Fibroblast of the aortic adventitia (primary cell): ENCODE results near the gene PTPRU. TPM values are rescaled to one million over a fixed set of nuclear protein-coding genes. Genes with fewer than 3 reads are reported as not detected.

Experiments used
- DNase-seq: peaks from one replicate; pipeline ENCODE4 v3.0.0-alpha.2; 2010; ENCODE audit warnings: low read depth
- H3K4me3 ChIP-seq: 2 replicates; pipeline ENCODE4 v1.5.1; 2011; ENCODE audit warnings: low read depth, mild to moderate bottlenecking, control low read depth, low read length, moderate library complexity
- total RNA-seq: library from RNA; depleted of rRNA; stranded (reverse); fragments of >200 nt; gene quantifications from 2 replicates; pipeline ENCODE4 v1.2.3, GENCODE V29; 2012; ENCODE audit warnings: low replicate concordance
- TF ChIP-seq, protein P1 (sequence below): IDR thresholded peaks from 2 replicates; pipeline ENCODE4 v1.5.1; 2011; ENCODE audit warnings: mild to moderate bottlenecking, low read length, control low read depth, inconsistent platforms; ENCODE audit not compliant: insufficient read depth

The PTPRU gene
- total RNA-seq, 1 donor, result 25.8 TPM

DNA sequence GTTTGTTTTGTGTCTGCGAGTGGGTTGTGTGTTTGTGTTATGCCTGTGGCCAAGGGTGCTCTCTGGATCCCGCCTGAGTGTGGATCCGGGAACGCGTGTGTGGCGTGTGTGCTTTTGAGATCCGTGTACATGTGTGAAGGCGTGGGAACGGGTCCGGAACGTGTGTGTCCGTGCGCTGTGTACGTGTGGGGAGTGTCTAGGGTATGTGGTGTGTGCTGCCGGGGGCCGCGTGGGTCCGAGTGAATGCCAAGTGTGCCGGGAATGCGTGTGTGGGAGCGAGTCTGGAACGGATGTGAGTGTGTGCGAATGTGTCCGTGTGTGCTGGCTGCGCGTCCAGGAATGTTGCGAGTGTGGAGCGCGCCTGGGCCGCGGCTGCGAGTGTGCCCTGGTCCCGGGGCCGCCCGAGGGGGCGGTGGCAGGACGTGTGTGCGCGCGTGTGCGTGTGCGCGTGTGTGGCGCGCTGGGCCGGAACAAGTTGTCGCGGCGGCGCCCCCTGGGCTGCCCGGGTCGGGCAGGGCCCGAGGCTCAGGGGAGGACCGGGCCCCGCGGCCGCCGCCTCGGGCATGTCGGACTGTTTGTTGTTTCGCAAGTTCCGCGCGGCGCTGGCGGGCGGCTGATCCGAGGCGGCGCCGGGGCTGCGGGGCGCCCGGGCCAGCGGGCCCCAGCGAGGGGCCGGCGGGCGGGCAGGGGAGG lies 953 bp downstream of the PTPRU start:
- TF ChIP-seq, protein P1, sequence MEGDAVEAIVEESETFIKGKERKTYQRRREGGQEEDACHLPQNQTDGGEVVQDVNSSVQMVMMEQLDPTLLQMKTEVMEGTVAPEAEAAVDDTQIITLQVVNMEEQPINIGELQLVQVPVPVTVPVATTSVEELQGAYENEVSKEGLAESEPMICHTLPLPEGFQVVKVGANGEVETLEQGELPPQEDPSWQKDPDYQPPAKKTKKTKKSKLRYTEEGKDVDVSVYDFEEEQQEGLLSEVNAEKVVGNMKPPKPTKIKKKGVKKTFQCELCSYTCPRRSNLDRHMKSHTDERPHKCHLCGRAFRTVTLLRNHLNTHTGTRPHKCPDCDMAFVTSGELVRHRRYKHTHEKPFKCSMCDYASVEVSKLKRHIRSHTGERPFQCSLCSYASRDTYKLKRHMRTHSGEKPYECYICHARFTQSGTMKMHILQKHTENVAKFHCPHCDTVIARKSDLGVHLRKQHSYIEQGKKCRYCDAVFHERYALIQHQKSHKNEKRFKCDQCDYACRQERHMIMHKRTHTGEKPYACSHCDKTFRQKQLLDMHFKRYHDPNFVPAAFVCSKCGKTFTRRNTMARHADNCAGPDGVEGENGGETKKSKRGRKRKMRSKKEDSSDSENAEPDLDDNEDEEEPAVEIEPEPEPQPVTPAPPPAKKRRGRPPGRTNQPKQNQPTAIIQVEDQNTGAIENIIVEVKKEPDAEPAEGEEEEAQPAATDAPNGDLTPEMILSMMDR, result no peak
- peak; percentile 48 for DNase-seq

DNA sequence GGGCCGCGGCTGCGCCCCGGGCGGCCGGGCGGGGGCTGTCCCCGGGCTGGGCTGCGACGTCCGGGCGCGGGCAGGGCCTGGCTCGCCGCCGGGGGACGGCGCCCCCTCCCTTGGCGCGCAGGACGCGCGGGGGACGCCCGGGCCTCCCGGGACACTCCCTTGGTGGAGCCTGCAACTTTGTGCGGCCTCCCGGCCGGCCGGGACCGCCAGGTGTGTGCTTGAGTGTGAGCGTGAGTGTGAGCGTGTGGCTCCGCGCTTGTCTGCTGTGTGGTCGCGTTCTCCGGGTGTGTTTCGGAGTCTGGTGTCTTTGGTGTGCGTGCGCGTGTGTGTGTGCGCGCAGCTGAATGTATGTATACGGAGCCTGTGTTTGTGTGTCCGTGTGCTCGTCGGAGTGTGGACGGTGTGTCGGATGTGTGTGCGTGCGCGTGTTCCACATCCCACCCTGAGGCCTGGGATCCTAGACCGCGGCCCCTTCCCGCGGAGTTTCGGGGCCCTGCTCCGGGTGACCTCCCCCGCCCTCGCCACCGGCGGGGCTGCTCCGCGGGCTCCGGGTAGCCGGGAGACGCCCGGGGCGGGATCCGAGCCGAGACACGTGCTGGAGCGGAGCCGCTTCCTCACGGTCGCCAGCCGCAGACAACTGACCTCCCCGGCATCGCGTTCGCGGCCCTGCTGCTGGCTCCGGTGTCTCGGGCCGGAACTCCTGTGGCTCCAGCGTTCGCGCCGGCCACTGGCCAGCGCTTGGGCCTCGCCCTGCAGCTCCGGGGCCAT lies 1.7 kb downstream of the PTPRU start:
- TF ChIP-seq, protein P1, result no peak
- H3K4me3 ChIP-seq, result peak overlapping the region; percentile 61
- peak; percentile 12 for DNase-seq

More for the DNA sequence above, 953 bp downstream of the PTPRU start:
- peak overlapping the region; percentile 75 for H3K4me3 ChIP-seq

DNA sequence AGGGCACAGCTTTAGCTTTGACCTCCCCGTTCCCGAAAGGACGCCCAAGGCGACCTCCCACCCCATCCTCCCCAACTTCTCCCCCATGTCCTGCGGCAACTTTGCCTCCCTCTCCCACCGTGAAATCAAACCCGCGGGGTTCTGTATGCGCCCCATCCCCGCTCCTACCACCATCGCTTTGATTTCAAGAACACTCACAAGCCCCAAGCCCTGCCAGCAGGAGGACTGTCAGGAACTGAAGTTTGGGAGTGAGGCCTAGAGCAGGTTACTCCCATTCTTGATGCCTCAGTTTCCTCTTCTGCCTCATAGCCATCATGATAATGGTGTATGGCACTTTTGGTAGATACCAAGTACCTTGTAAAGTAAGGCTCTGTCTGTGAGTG lies 2.3 kb downstream of the PTPRU start:
- no peak overlapping the region for H3K4me3 ChIP-seq
- no peak for DNase-seq

DNA sequence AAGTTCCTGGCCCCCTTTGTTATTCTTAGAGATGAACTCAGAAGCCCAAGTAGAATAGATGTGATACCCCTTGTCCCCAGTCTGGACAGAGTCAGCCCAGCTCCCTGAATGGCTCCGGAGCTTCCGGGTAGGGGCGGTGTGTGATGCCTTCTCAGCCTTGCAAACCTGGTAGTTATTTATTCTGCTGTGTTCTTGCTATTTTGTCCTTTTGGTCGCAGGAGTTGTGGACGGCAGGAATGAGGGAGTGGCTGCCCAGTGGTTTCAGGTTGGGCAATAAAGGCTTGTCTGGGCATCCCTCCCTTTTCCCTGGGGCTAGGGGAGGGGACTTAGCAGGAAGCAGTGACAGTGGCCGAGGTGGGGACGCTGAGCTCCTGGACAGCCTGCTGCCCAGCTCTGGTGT lies 2.8 kb downstream of the PTPRU start:
- no peak overlapping the region for H3K4me3 ChIP-seq
- DNase-seq, result no peak
- TF ChIP-seq, protein P1, result no peak

More for the DNA sequence above, 2.3 kb downstream of the PTPRU start:
- TF ChIP-seq, protein P1, result no peak

DNA sequence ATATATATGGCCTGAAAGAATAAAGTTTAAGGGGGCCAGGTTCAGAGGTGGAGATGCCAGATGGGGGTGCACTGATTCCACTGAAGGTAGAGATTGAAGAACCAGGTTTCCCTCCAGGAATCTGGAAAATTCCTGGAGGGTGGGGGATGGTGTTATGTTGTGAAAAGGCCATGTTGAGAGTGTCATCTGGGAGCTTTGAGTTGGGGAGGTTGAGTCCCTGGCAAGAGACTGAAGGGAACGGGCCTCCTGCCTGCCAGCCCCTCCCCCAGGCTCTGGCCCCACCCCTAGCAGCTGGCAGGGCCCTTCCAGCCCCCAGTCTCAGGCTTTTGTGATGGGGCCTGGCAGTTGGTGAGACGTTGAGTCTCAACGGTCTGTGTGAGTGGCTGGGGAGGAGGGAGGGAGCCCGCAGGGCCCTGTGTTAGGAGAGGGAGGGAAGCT lies 4.1 kb downstream of the PTPRU start:
- no peak overlapping the region for H3K4me3 ChIP-seq
- DNase-seq, result peak; percentile 31
- TF ChIP-seq, protein P1, result peak; percentile 20

DNA sequence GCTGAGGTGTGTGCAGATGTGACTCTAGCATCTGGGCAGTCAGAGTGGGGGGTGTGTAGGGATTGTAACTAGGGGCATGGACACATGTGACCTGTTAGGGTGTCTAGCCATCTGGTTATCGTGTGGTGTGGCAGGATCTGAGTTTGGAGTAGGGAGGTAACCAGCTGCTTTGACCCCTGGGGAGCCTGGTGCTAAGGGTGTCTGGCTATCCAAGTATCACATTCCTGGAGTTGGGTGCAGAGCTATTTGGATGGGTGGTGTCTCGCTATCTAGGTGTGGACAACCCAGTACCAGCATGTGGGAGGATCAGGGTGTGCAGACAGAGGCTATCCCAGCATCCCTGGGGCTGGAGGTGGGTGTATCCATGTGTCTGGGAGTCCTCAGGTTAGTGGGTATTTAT lies 4.7 kb downstream of the PTPRU start:
- H3K4me3 ChIP-seq, result no peak overlapping the region
- TF ChIP-seq, protein P1, result no peak
- no peak for DNase-seq
